GM12874 (cell line): Measurements from ENCODE around the gene CHRDL1.

Experiments used
- TF ChIP-seq, protein P1 (sequence below): IDR thresholded peaks from 2 replicates; pipeline ENCODE4 v1.5.1; 2011; ENCODE audit warnings: low read depth, mild to moderate bottlenecking, control low read depth, low read length, moderate library complexity; ENCODE audit not compliant: insufficient read depth

CHRDL1 gene

DNA sequence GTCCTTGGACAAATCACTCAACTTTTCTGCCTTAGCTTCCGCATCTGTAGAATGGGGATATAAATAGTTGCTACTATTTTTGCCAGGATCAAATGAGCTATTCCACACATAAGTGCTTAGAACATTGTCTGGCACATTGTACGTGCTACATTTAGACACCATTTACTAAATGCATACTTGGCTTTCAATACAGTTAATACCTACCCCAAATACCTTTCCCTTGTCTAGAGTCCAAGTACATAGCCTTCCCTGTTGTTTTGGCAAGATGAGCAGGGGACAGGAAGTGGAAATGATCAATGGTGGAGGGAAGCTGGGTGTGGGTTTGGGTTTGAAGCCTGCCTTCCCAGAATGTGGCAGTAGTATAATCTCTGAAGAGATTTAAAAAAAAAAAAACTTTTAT lies 82.0 kb downstream of the CHRDL1 start:
- TF ChIP-seq, protein P1, sequence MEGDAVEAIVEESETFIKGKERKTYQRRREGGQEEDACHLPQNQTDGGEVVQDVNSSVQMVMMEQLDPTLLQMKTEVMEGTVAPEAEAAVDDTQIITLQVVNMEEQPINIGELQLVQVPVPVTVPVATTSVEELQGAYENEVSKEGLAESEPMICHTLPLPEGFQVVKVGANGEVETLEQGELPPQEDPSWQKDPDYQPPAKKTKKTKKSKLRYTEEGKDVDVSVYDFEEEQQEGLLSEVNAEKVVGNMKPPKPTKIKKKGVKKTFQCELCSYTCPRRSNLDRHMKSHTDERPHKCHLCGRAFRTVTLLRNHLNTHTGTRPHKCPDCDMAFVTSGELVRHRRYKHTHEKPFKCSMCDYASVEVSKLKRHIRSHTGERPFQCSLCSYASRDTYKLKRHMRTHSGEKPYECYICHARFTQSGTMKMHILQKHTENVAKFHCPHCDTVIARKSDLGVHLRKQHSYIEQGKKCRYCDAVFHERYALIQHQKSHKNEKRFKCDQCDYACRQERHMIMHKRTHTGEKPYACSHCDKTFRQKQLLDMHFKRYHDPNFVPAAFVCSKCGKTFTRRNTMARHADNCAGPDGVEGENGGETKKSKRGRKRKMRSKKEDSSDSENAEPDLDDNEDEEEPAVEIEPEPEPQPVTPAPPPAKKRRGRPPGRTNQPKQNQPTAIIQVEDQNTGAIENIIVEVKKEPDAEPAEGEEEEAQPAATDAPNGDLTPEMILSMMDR, result no peak

DNA sequence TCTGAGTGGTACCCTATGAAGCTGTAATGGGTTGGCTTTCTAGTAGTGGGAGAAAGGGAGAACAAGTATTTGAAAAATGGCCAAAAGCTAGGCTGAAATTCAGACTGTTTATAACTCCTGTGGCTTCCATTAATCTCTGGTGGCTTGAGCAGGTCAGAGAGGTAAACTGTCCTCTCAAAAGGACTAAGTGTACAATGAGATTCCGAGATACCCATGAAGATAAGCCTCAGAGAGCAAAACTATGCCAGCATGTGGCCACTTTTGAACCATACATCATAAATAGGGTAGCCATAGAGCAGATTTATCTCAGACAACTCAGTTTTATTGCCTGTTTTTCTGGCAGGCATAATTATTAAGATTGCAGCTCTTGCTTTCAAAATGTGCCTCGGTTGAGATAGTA lies 89.2 kb downstream of the CHRDL1 start:
- TF ChIP-seq, protein P1, result no peak

DNA sequence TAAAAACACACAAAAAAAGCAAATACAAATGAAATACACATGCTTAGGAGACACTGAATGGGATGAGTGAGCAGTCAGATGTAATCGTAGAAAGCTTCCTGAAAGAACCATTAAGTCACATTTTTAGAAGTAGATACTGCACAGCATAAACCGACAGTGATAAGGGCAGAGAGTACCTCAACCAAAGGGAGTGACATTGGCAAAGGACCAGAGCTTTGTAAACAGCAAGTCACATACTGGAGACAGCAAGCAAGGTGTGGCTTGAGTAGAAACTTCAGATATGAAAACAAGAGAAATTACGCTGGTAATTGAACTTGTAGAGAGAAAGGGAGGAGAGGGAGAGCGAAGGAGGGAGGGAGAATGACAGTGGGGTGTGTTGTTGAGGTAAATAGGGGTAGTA lies 92.0 kb downstream of the CHRDL1 start:
- TF ChIP-seq, protein P1, result no peak

DNA sequence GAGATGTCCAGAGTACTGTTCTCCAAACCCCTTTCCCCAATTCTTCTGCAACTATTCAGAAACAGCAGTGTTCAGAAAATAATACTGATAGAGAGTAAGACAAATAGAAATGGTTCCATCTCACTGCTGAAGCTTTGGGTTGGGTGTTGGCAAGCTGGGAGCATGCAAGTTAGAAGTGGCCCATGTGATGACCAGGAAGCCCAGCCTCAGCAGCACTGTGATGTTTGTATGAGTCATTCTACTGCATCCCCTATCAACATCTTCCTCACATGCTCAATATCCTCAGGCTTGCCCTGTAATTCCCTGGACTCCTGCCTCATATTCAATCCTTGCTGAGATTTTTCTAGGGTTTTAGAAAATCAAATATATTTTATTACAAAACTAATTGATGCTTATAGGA lies 96.5 kb downstream of the CHRDL1 start:
- TF ChIP-seq, protein P1, result no peak

DNA sequence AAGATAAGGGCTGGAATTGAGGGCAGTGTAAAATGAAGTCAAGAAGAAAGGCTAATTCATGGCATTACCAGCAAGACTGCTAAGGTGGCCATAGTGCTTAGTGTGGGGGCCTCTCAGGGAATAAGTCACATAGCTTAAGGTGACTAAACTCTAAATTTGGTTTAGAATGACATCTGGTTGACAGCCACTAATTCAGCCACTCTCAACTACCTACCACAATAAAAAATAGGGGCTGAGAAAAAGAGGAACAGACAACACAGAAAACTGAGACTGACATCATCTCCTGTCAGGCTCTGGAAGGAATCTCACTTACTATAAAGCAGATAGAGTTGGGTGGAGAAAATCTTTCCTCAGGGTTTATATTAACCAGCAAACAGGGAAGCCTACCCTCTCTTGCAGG lies 96.9 kb downstream of the CHRDL1 start:
- TF ChIP-seq, protein P1, result no peak

DNA sequence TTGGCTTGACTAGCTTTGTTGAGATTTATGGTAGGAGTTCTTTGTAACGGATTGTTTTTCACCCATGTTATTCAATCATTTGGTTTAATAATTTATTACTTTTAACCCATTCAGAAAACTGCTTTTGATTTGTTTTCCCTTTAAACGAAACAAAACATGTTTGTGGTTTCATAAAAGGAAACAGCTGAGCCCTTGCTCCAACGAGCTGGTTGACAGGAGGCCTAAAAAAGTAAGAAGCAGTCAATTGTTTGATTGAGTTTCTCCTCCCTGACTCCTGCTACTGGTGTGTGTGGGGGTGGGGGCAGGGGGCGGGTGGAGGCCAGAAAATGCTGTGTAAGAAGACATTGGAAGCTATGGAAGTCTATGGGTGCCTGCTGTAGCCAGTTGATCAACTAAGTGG lies 102.8 kb downstream of the CHRDL1 start:
- TF ChIP-seq, protein P1, result no peak

DNA sequence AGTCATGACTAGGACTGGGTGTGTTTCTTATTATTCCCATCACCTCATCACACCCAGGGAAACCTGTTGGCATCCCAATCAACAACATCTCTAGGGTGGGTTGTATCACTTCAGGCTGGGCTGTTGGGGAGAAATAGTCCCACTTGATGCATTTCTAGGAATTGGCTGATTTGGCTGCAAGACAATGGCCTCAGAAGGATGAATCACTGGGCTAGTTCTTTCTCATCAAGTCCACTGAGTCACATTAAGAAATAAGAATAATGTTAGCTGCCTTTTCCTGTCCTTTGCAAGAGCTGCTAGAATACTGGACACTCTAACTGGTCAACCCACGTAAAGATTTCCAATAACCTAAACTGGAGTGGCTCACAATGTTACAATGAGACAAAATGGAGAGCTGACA lies 104.2 kb downstream of the CHRDL1 start:
- TF ChIP-seq, protein P1, result no peak

DNA sequence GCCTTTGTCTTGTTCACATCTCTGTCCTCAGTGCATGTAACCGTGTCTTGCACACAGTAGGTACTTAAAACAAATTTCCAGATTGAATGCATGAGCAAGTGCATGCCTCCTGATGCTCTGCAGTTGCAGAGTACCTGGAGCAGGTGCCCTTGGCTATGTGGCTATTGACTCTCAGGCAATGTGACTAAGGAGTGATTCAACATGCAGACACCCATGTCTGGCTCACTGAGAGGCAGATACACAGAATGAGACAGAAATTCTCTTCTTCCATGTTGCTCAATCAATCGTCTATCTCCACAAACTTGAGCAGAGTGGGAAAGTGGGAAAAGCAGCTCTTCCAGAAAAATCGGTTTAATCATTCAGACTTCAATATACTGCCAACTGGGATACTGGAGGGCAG lies 111.0 kb downstream of the CHRDL1 start:
- TF ChIP-seq, protein P1, result no peak
